Keratinocyte (primary cell): ENCODE results near the gene TWIST2. TPM values are rescaled to one million over a fixed set of nuclear protein-coding genes. Genes with fewer than 3 reads are reported as not detected.

Experiments used
- DNase-seq: peaks from one replicate; pipeline ENCODE4 v3.0.0-alpha.2; 2011; ENCODE audit warnings: low read depth, missing footprints, low spot score
- FAIRE-seq: peaks from 2 replicates; lab custom pipeline; 2011; peaks lifted over from hg19 to GRCh38; lab: Jason Lieb, UNC
- H2AFZ ChIP-seq: 2 replicates; pipeline ENCODE4 v1.6.0; 2012; ENCODE audit warnings: low read length, control low read depth, inconsistent platforms; ENCODE audit not compliant: control insufficient read depth
- H3K27ac ChIP-seq: 2 replicates; pipeline ENCODE4 v1.5.1; 2011; ENCODE audit warnings: low read length; ENCODE audit not compliant: control insufficient read depth, insufficient read depth
- H3K27me3 ChIP-seq: 3 replicates; pipeline ENCODE4 v1.6.0; 2011; ENCODE audit warnings: low read length; ENCODE audit not compliant: control insufficient read depth, insufficient read depth; ENCODE audit errors: extremely low read depth
- H3K36me3 ChIP-seq, 2 experiments: 2 replicates in 1 of 2; 3 replicates in 1 of 2; pipeline ENCODE4 v1.5.1; 2011; ENCODE audit warnings: low read length in 2 of 2, mild to moderate bottlenecking in 1 of 2; ENCODE audit not compliant: control insufficient read depth in 2 of 2, insufficient read depth in 2 of 2; ENCODE audit errors: extremely low read depth in 1 of 2
- H3K4me1 ChIP-seq: 3 replicates; pipeline ENCODE4 v1.5.1; 2011; ENCODE audit warnings: low read length; ENCODE audit not compliant: control insufficient read depth, insufficient read depth; ENCODE audit errors: extremely low read depth
- H3K4me2 ChIP-seq: 3 replicates; pipeline ENCODE4 v1.6.0; 2011; ENCODE audit warnings: low read depth, low read length; ENCODE audit not compliant: control insufficient read depth, insufficient read depth; ENCODE audit errors: extremely low read depth
- H3K4me3 ChIP-seq, 3 experiments: fragments of 200-600 bp in 1 of 3; sonication (generic) in 1 of 3; 2 replicates in 2 of 3; 3 replicates in 1 of 3; pipeline ENCODE4 v1.5.1; 2011 to 2016; ENCODE audit warnings: low read length in 3 of 3, mild to moderate bottlenecking in 3 of 3, control low read depth in 2 of 3, inconsistent platforms in 1 of 3, low read depth in 1 of 3, mixed read lengths in 1 of 3, mixed run types in 1 of 3, moderate library complexity in 1 of 3; ENCODE audit not compliant: control insufficient read depth in 2 of 3, insufficient read depth in 2 of 3; ENCODE audit errors: extremely low read depth in 1 of 3
- H3K79me2 ChIP-seq: 2 replicates; pipeline ENCODE4 v1.6.0; 2012; ENCODE audit warnings: low read length; ENCODE audit not compliant: control insufficient read depth, insufficient read depth
- H3K9ac ChIP-seq: 3 replicates; pipeline ENCODE4 v1.6.0; 2011; ENCODE audit warnings: low read length; ENCODE audit not compliant: control insufficient read depth, insufficient read depth; ENCODE audit errors: extremely low read depth
- H3K9me1 ChIP-seq: 3 replicates; pipeline ENCODE4 v1.6.0; 2011; ENCODE audit warnings: low read length; ENCODE audit not compliant: control insufficient read depth, insufficient read depth; ENCODE audit errors: extremely low read depth
- H3K9me3 ChIP-seq: 2 replicates; pipeline ENCODE4 v1.5.1; 2012; ENCODE audit warnings: low read depth, low read length; ENCODE audit not compliant: control insufficient read depth
- H4K20me1 ChIP-seq: 3 replicates; pipeline ENCODE4 v1.6.0; 2011; ENCODE audit warnings: low read length; ENCODE audit not compliant: control insufficient read depth, insufficient read depth; ENCODE audit errors: extremely low read depth
- CTCF ChIP-seq, 3 experiments: IDR thresholded peaks in 1 of 3; conservative IDR thresholded peaks in 1 of 3; optimal IDR thresholded peaks in 1 of 3; 2 replicates in 2 of 3; 3 replicates in 1 of 3; pipeline versions ENCODE3 to v1.5.1; 2011; ENCODE audit warnings: low read length in 3 of 3, mild to moderate bottlenecking in 3 of 3, moderate library complexity in 2 of 3, control low read depth in 1 of 3, inconsistent platforms in 1 of 3; ENCODE audit not compliant: insufficient read depth in 2 of 3; ENCODE audit errors: extremely low read depth in 1 of 3
- EZH2 ChIP-seq: IDR thresholded peaks from one replicate; pipeline ENCODE4 v1.6.1; 2012; ENCODE audit warnings: inconsistent platforms, mild to moderate bottlenecking, low read length, moderate library complexity
- dilution Hi-C: fragments of 300-500 bp; cut with MboI; formaldehyde crosslinking; loops from one replicate; pipeline ENCODE4 v1.7.0; 2020; ENCODE audit warnings: low sequenced_read_pairs; ENCODE audit not compliant: extremely low pct_ligation_motif_present
- polyA plus RNA-seq, 5 experiments: library from polyadenylated mRNA; depleted of rRNA in 3 of 5; stranded (reverse) in 3 of 5; stranded (forward) in 1 of 5; unstranded in 1 of 5; fragments of >200 nt; gene quantifications; 1 replicate in 1 of 5; 2 replicates in 3 of 5; 3 replicates in 1 of 5; pipeline versions ENCODE4 v1.2.1 to v1.2.3, GENCODE V29; 2011 to 2012; ENCODE audit warnings: missing spikeins in 2 of 5, low read depth in 1 of 5, low replicate concordance in 1 of 5

Gene TWIST2
- polyA plus RNA-seq, 1 donor (not counting 4 experiments of a cell fraction or from before 2014, with no cell fraction given), result 5.5 TPM

- Histone ChIP-seq H3K4me2 (no peak overlapping the region), H2AFZ (no peak overlapping the region), H3K9me1 (no peaks in the 10 kb centered on the region), H3K9ac (no peak overlapping the region), H3K79me2 (no peaks in the 10 kb centered on the region), H3K27ac (no peak overlapping the region), H3K36me3 (no peaks in the 10 kb centered on the region), H4K20me1 (no peaks in the 10 kb centered on the region), H3K4me3 (no peak overlapping the region), H3K27me3 (no peaks in the 10 kb centered on the region), H3K9me3 (no peaks in the 10 kb centered on the region), H3K4me1 (peaks cover 18% of the 10 kb centered on the region)
- FAIRE-seq, result no peak
- dilution Hi-C loops, result no loop called here
- no peak for DNase-seq
- TF ChIP-seq CTCF (optimal IDR thresholded peaks at IDR 0.05 in 1 of 3, IDR thresholded peaks at IDR 0.05 in 1 of 3, conservative IDR thresholded peaks at IDR 0.05 in 1 of 3; ENCODE audit: extremely low read depth in 1 of 3, insufficient read depth in 2 of 3, low read length in 3 of 3) (no peak), EZH2 (no peak)
Observed at GRCh38 chr2:238916176-238916874, 68.4 kb downstream of the TWIST2 start.

GRCh38 chr2:238916875-238917590 lies 69.1 kb downstream of the TWIST2 start:
- dilution Hi-C loops, result no loop called here
- no peak overlapping the region for H3K4me3 ChIP-seq
- H3K9me3 ChIP-seq, result no peaks in the 10 kb centered on the region
- no peak overlapping the region for H3K27ac ChIP-seq
- no peak overlapping the region for H2AFZ ChIP-seq
- no peak for DNase-seq
- H3K27me3 ChIP-seq, result no peaks in the 10 kb centered on the region
- no peaks in the 10 kb centered on the region for H3K79me2 ChIP-seq
- no peaks in the 10 kb centered on the region for H4K20me1 ChIP-seq
- H3K36me3 ChIP-seq, result no peaks in the 10 kb centered on the region
- H3K9me1 ChIP-seq, result no peaks in the 10 kb centered on the region
- FAIRE-seq, result no peak
- H3K4me2 ChIP-seq, result no peak overlapping the region
- no peak for TF ChIP-seq CTCF (optimal IDR thresholded peaks at IDR 0.05 in 1 of 3, IDR thresholded peaks at IDR 0.05 in 1 of 3, conservative IDR thresholded peaks at IDR 0.05 in 1 of 3; ENCODE audit: extremely low read depth in 1 of 3, insufficient read depth in 2 of 3, low read length in 3 of 3)
- no peak overlapping the region for H3K9ac ChIP-seq
- peaks cover 19% of the 10 kb centered on the region for H3K4me1 ChIP-seq
